Measurements from ENCODE around the gene PRPSAP1.

PRPSAP1 gene, protein sequence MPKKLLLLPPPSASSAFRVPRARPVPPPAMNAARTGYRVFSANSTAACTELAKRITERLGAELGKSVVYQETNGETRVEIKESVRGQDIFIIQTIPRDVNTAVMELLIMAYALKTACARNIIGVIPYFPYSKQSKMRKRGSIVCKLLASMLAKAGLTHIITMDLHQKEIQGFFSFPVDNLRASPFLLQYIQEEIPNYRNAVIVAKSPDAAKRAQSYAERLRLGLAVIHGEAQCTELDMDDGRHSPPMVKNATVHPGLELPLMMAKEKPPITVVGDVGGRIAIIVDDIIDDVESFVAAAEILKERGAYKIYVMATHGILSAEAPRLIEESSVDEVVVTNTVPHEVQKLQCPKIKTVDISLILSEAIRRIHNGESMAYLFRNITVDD

DNA sequence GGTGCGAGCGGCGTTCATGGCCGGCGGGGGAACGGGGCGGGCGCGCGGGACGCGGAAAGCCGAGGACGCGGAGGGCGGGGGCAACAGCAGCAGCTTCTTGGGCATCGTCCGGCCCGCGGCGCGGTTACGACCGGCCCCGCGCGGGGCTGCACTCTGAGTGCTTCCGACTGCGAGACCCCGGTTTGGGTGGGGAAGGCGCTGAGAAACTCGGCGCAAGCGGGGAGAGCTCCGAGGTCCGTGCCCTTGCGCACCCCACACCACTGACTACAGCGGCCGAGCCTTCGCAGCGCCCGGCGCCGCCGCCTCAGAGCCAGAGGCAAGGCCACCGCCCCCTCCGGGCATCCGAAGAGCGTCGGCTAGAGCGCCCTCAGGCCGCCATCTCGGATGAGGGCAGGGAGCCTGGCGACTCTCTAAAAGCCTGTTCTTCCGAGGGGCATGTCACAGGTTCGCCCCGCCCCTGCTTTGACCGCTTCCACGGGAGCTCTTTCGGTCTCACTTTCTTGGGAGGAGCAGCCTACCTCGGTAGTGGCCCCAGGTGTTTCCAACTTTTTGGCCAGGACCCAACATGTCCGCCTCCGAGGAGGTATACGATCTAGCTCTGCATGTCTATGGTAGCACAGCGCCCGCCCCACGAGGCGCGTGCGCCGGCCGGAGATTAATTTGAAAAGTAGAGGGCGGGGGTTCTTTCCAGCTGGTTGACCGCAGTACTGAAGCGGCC lies at the start of gene PRPSAP1:
Gene PRPSAP1 (minus strand): TSS at position 318 of the 718 bp plus-strand sequence. CDS start 213 bp downstream, at position 105.
- DNase-seq, result peak; percentile 79

DNA sequence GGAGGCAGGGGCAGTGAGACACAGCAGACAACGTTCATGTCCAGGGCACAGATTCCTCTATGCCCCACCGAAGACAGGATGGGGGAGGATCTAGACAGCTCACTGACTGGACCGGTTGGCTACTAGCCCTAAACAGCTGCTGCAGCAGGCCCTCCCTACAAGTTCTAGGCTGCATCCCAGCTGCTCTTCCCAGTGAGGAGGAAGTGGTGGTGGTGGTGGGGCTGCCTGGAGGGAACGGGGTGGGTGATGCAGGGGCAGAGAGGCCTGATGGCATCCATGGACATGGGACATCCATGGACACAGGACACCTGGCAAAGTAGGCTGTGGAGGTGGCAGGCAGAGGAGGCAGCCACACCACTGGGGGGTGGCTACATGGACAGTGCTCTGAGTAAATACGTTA lies 49.0 kb upstream of the PRPSAP1 start:
- DNase-seq, result no peak

DNA sequence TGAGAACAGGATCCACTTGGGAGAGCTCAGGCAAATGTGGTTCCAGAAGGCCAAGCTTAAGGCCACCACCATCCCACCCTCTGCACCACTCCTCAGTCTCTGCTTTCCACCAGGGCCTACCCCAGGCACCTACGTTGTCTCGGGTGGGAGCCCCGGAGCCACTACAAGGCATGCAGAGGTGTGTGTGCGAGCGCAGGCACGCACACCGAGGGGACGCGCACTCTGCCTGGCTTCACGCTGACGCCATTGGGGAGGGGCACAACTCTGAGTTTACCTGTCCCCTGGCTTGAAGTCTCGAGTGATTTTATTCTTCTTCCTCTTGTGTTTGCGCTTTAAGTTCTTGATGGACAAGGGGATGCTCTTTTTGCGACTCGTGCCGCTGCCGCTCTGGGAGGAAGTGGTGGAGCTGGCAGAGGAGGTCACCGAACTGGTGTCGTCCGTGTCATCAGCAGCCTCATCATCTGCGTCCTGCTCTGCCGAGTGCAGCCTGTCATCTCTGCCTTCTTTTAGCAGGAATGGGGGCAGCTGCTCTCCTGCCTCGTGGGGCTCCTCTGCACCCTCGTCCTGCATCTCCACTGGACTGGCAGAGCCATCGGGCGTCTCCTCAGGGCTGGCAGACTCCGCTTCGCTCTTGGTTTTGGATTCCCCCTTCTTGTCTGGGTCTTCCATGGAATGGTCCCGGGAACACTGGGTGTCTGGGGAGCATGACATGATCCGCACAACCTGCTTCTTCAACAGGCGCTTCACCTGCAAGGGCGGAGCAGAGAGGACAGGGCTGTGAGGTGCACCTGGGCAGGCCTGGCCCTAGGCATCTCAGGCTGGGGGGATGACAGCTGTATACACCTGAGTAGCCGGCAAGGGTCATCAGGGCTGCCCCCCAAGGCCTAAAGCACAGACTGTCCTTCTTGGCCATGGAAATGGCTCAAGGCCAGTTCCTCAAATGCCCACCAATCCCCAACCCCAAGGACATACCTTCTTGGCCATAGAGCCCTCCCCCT lies 45.8 kb upstream of the PRPSAP1 start:
- DNase-seq, result no peak

- no peak for DNase-seq
Observed at GRCh38 chr17:76398523-76399174, 44.9 kb upstream of the PRPSAP1 start.

DNA sequence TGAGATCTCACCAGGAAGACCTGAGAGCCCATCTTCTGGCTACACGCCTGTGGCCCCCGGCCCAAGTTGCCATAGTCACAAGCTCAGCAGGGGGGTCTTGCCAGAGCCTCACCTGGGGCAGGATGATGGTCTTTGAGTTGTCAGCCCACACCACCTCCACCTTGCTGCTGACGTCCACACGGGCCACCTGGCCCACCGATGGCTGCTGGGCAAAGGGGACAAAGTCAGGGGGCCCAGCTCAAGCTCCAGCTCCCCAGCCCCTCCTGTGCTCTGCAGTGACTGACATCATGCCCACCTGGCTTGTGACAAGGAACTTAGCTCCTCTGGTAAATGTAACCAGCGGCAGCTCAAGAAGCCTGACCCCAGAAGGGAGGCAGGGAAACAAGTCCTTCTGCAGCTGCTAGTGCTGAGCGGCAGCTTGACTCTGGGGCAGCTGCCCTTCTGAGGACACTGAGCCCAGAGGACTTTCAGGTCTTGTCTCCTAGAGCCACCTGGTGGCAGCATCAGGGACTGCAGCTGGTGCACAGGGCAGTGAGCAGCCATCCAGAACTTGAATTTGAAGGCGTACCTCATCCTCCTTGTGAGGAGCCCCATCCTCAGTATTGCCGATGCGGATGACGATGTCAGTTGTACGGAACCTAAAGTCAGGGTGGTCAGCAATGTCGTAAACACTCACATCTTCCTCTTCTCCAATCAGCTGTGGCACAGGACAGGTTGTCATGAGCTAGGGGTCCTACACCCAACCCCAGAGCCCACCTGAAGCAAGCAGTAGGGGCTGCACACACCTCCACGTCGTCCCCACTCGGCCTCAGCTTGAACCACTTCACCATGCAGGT lies 44.2 kb upstream of the PRPSAP1 start:
- DNase-seq, result peak; percentile 39

DNA sequence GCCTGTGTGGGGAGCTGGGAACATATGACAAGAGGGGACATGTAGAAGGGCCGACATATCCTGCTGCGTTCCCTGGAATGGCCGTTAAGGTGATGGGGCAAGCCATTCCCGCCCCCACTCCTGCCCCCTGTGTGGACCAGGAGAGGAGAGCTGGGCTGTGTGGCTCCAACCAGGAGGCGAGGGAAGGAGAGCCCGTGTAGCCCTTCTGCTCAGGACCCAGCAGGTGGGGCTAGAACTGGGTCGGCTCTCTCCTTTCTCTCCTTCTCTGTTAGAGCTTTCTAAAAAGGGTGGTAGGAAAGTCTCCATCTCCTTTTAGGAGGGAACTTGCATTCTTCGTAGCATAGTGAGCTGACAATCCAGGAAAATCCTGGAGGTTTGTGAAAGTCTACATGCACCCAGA lies 43.5 kb upstream of the PRPSAP1 start:
- DNase-seq, result no peak

DNA sequence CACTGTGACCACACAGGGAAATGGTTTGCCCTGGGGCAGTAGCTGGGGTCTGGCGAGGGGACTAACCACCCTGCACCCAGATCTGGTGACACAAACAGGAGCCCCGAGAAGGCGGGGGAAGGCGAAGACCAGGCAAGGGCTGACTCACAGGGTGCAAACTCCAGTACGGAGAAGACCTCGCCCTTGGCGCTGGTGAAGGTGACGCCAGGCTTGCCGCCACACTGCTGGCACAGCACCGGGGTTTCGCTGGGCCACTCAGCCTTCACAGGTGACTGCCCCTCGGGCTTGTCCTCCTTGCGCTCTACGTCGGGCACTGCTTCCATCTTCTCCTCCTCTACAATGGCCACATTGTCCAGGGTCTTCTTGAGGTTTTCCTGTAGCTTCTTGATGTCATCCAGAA lies 42.3 kb upstream of the PRPSAP1 start:
- no peak for DNase-seq

DNA sequence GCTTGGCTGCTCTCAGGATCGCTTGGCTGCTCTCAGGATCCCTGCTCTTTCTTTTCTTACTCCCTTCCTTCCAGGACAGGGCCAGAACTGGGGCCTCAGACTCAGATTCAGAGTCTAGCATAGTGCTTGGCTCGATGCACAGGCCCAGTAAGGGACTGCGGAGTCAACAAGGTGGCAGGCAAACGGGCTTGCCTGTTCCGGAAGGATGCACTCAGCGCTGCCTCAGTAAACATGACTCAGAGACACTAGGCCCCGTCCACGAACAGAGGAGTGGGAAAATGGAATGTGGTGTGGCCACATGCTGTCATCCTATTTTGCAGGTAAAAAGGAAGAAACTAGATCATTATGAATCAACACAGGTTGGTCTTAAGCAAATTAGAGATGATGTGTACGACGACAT lies 40.5 kb upstream of the PRPSAP1 start:
- no peak for DNase-seq

- no peak for DNase-seq
Observed at GRCh38 chr17:76391200-76391715, 37.5 kb upstream of the PRPSAP1 start.

GRCh38 chr17:76390003-76390421 lies 36.3 kb upstream of the PRPSAP1 start:
- no peak for DNase-seq

- DNase-seq, result no peak
Observed at GRCh38 chr17:76388966-76389888, 35.5 kb upstream of the PRPSAP1 start.

DNA sequence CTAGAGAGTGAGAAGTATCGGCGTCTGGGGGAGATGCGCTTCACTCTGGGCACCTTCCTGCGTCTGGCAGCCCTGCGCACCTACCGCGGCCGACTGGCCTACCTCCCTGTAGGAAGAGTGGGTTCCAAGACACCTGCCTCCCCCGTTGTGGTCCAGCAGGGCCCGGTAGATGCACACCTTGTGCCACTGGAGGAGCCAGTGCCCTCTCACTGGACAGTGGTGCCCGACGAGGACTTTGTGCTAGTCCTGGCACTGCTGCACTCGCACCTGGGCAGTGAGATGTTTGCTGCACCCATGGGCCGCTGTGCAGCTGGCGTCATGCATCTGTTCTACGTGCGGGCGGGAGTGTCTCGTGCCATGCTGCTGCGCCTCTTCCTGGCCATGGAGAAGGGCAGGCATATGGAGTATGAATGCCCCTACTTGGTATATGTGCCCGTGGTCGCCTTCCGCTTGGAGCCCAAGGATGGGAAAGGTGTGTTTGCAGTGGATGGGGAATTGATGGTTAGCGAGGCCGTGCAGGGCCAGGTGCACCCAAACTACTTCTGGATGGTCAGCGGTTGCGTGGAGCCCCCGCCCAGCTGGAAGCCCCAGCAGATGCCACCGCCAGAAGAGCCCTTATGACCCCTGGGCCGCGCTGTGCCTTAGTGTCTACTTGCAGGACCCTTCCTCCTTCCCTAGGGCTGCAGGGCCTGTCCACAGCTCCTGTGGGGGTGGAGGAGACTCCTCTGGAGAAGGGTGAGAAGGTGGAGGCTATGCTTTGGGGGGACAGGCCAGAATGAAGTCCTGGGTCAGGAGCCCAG lies 33.5 kb upstream of the PRPSAP1 start:
- DNase-seq, result no peak

GRCh38 chr17:76385892-76386786 lies 32.4 kb upstream of the PRPSAP1 start:
- DNase-seq, result no peak

DNA sequence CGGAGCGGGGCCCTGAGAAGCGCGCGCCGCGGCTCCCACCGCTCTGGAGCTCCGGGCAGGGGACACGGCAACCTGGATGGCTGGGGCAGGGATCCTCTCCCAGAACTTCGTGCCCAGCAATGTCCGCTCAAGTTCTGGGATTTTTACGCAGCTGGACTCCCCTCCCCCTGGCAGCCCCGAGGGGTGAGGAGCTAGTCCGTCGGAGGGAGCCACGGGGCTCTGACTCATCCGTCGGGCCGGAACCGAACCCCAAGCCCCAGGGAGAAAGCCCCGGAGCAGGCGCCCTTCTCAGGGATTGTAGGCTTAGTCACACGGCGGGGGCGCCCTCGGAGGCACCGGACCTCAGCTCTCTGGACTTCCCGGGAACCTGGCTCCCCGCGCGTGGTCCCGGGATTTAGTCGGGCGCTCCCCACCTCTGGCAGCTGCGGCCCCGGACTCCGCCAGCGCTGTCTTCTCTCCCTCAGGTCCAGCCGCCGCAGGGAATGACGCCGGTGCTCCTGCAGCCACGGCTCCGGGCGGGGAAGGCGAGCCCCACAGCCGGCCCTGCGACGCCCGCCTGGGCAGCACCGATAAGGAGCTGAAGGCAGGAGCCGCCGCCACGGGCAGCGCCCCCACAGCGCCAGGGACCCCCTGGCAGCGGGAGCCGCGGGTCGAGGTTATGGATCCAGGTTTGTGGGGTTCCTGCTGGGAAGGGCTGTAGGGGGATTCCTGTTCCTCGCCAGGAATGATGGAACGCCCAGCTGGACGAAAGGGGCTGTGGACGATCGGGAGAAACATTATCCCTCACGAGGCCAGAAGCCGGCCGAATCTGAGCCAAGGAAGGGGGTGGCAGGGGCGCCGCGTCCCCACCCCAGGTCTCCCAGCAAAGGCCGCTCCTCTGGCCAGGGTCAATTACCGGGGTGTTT lies 31.5 kb upstream of the PRPSAP1 start:
- DNase-seq, result no peak

DNA sequence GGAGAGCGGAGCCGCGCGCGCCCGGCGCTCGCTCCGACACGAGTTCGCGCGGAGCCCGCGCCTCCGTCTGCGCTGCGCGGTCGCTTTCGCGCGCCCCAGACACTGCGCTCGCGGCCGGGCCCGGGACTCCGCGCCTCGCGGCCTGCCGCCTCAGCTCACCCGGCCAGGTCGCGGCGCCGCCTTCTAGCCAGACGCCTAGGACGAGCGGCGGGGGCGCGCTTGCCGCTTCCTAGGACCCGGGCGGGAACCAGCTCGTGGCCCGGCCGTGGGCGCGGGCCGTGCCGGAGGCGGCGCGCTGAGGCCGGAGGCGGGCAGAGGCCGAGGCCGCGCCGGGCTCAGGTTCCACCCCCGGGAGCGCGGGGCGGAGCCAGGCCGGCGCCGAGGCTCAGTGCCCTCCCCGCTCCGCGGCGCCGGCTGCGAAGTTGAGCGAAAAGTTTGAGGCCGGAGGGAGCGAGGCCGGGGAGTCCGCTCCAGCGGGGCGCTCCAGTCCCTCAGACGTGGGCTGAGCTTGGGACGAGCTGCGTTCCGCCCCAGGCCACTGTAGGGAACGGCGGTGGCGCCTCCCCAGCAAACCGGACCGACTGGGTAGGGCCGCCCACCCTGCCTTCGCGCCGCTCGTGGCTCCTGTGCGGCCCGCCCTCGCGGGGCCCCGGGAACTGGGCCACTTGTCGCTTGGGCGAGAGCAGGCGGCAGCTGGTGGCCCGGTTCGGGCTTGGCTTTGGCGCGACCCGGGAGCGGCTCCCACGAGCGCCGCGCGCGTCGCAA lies 30.7 kb upstream of the PRPSAP1 start, which contains the start of gene SPHK1:
Gene SPHK1 (plus strand): TSS at position 388 of the 765 bp plus-strand sequence. CDS start 1,036 bp downstream, outside the sequence.
- DNase-seq, result no peak
